Loucy (cell line): Measurements from ENCODE around the gene EMSY.
"Not testable (repeated sequence)": the region's sequence is repeated elsewhere in the genome, so short reads cannot be mapped to it uniquely, and the experiment has no call there.

Source experiments
- H2AFZ ChIP-seq: fragments of 200-600 bp; sonication (generic); 2 replicates; pipeline ENCODE4 v1.6.0; 2016; ENCODE audit warnings: antibody characterized with exemption, mild to moderate bottlenecking, low read length, moderate library complexity
- H3F3A ChIP-seq: fragments of 200-600 bp; 2 replicates; pipeline ENCODE4 v1.6.0; 2016; ENCODE audit warnings: antibody characterized with exemption, low read depth, mild to moderate bottlenecking
- H3K27me3 ChIP-seq: fragments of 200-600 bp; sonication (generic); 2 replicates; pipeline ENCODE4 v1.6.1; 2014; ENCODE audit warnings: low read length, mild to moderate bottlenecking; ENCODE audit not compliant: insufficient read depth, poor library complexity, severe bottlenecking
- H3K36me3 ChIP-seq: fragments of 200-600 bp; sonication (generic); 2 replicates; pipeline ENCODE4 v1.6.1; 2016; ENCODE audit warnings: low read length; ENCODE audit not compliant: insufficient read depth
- H3K4me1 ChIP-seq: fragments of 200-600 bp; sonication (generic); 2 replicates; pipeline ENCODE4 v1.5.1; 2014; ENCODE audit warnings: low read length, mild to moderate bottlenecking; ENCODE audit not compliant: insufficient read depth, poor library complexity, severe bottlenecking
- H3K4me2 ChIP-seq: fragments of 200-600 bp; sonication (generic); 2 replicates; pipeline ENCODE4 v1.6.0; 2014; ENCODE audit warnings: antibody characterized with exemption, low read length, low read depth, mild to moderate bottlenecking; ENCODE audit not compliant: poor library complexity, severe bottlenecking
- H3K4me3 ChIP-seq: fragments of 200-600 bp; sonication (generic); 2 replicates; pipeline ENCODE4 v1.5.1; 2014; ENCODE audit warnings: low read length, mild to moderate bottlenecking, mixed read lengths; ENCODE audit not compliant: poor library complexity, severe bottlenecking
- H3K79me2 ChIP-seq: fragments of 200-600 bp; sonication (generic); 2 replicates; pipeline ENCODE4 v1.6.1; 2014; ENCODE audit warnings: low read length; ENCODE audit not compliant: insufficient read depth
- H3K9ac ChIP-seq: fragments of 200-600 bp; sonication (generic); 2 replicates; pipeline ENCODE4 v1.6.0; 2014; ENCODE audit warnings: mild to moderate bottlenecking, low read depth, low read length, moderate library complexity; ENCODE audit not compliant: poor library complexity, severe bottlenecking
- H3K9me2 ChIP-seq: fragments of 200-600 bp; sonication (generic); replicated peaks from 2 replicates; pipeline ENCODE4 v1.6.1; 2016; ENCODE audit warnings: low read depth, low read length, mixed read lengths
- H3K9me3 ChIP-seq: fragments of 200-600 bp; sonication (generic); 2 replicates; pipeline ENCODE4 v1.6.1; 2014; ENCODE audit warnings: mild to moderate bottlenecking, antibody characterized with exemption, low read length, low read depth; ENCODE audit not compliant: insufficient read depth
- H4K20me1 ChIP-seq: fragments of 200-600 bp; sonication (generic); 2 replicates; pipeline ENCODE4 v1.6.0; 2014; ENCODE audit warnings: antibody characterized with exemption, low read length, mild to moderate bottlenecking; ENCODE audit not compliant: insufficient read depth, poor library complexity, severe bottlenecking
- CTCF ChIP-seq: fragments of 200-600 bp; sonication (generic); conservative IDR thresholded peaks from 2 replicates; pipeline ENCODE4 v1.5.1; 2014; ENCODE audit warnings: mild to moderate bottlenecking, antibody characterized with exemption, low read length
- EZH2phosphoT487 ChIP-seq: fragments of 200-600 bp; IDR thresholded peaks from 2 replicates; pipeline ENCODE4 v1.6.1; 2018; ENCODE audit warnings: antibody characterized with exemption, mild to moderate bottlenecking, moderate library complexity, borderline replicate concordance

Gene EMSY

GRCh38 chr11:76400967-76401366, 43.9 kb upstream of the EMSY start:
- H3K36me3 ChIP-seq: no peaks in the 10 kb centered on the region
- no peak overlapping the region for H3K4me2 ChIP-seq
- H3K9ac ChIP-seq: no peak overlapping the region
- no peaks in the 10 kb centered on the region for H4K20me1 ChIP-seq
- no peaks in the 10 kb centered on the region for H3K27me3 ChIP-seq
- no peak overlapping the region for H3K4me3 ChIP-seq
- no peaks in the 10 kb centered on the region for H3K9me3 ChIP-seq
- H3K4me1 ChIP-seq: no peaks in the 10 kb centered on the region
- no peak overlapping the region for H2AFZ ChIP-seq
- no peaks in the 10 kb centered on the region for H3K79me2 ChIP-seq
- H3K9me2 ChIP-seq: no peaks in the 10 kb centered on the region
- H3F3A ChIP-seq: no peaks in the 10 kb centered on the region
- TF ChIP-seq EZH2phosphoT487 (no peak), CTCF (no peak)

GRCh38 chr11:76401484-76401883, 43.3 kb upstream of the EMSY start:
- H3K9me3 ChIP-seq, H3K9me2 ChIP-seq, H3K79me2 ChIP-seq, H3K4me3 ChIP-seq, H3K4me1 ChIP-seq, H4K20me1 ChIP-seq, H3K9ac ChIP-seq, H2AFZ ChIP-seq, H3K27me3 ChIP-seq, H3K36me3 ChIP-seq, H3K4me2 ChIP-seq, H3F3A ChIP-seq: not testable (repeated sequence)

- Histone ChIP-seq H3K4me1 (peaks cover 8% of the 10 kb centered on the region), H3K36me3 (no peaks in the 10 kb centered on the region), H3K27me3 (no peaks in the 10 kb centered on the region), H3K9me2 (no peaks in the 10 kb centered on the region), H3F3A (no peaks in the 10 kb centered on the region), H3K4me2 (no peak overlapping the region), H4K20me1 (no peaks in the 10 kb centered on the region), H3K9ac (no peak overlapping the region), H3K4me3 (no peak overlapping the region), H3K79me2 (no peaks in the 10 kb centered on the region), H3K9me3 (no peaks in the 10 kb centered on the region), H2AFZ (no peak overlapping the region)
- no peak for TF ChIP-seq CTCF
- TF ChIP-seq EZH2phosphoT487: no peak
Observed at GRCh38 chr11:76406359-76406758, 38.5 kb upstream of the EMSY start.

- Histone ChIP-seq H3K27me3 (no peaks in the 10 kb centered on the region), H3K9ac (no peak overlapping the region), H3F3A (no peaks in the 10 kb centered on the region), H3K4me3 (no peak overlapping the region), H3K9me3 (no peaks in the 10 kb centered on the region), H2AFZ (peak overlapping the region; percentile 4; the same call in 1 of the 2 replicates), H3K36me3 (no peaks in the 10 kb centered on the region), H4K20me1 (no peaks in the 10 kb centered on the region), H3K4me1 (peaks cover 8% of the 10 kb centered on the region), H3K4me2 (peak overlapping the region; percentile 37), H3K9me2 (no peaks in the 10 kb centered on the region), H3K79me2 (no peaks in the 10 kb centered on the region)
- TF ChIP-seq EZH2phosphoT487: no peak
- no peak for TF ChIP-seq CTCF
Observed at GRCh38 chr11:76408171-76408965, 36.5 kb upstream of the EMSY start.
